Rectal smooth muscle tissue (tissue), 1 donor: ENCODE measurements around the gene SLC47A1.

Experiments
- H3K27ac ChIP-seq: one replicate; pipeline ENCODE4 v1.7.0; 2013; ENCODE audit warnings: low read depth, low read length, inconsistent platforms
- H3K27me3 ChIP-seq: one replicate; pipeline ENCODE4 v1.7.0; 2013; ENCODE audit warnings: low read length; ENCODE audit not compliant: control insufficient read depth, insufficient read depth
- H3K36me3 ChIP-seq: one replicate; pipeline ENCODE4 v1.7.0; 2013; ENCODE audit warnings: low read length; ENCODE audit not compliant: control insufficient read depth, insufficient read depth
- H3K4me1 ChIP-seq: one replicate; pipeline ENCODE4 v1.7.0; 2013; ENCODE audit warnings: low read length; ENCODE audit not compliant: control insufficient read depth, insufficient read depth
- H3K4me3 ChIP-seq: one replicate; pipeline ENCODE4 v1.7.0; 2013; ENCODE audit warnings: low read length
- H3K9ac ChIP-seq: one replicate; pipeline ENCODE4 v1.7.0; 2013; ENCODE audit warnings: low read length

The SLC47A1 gene

DNA sequence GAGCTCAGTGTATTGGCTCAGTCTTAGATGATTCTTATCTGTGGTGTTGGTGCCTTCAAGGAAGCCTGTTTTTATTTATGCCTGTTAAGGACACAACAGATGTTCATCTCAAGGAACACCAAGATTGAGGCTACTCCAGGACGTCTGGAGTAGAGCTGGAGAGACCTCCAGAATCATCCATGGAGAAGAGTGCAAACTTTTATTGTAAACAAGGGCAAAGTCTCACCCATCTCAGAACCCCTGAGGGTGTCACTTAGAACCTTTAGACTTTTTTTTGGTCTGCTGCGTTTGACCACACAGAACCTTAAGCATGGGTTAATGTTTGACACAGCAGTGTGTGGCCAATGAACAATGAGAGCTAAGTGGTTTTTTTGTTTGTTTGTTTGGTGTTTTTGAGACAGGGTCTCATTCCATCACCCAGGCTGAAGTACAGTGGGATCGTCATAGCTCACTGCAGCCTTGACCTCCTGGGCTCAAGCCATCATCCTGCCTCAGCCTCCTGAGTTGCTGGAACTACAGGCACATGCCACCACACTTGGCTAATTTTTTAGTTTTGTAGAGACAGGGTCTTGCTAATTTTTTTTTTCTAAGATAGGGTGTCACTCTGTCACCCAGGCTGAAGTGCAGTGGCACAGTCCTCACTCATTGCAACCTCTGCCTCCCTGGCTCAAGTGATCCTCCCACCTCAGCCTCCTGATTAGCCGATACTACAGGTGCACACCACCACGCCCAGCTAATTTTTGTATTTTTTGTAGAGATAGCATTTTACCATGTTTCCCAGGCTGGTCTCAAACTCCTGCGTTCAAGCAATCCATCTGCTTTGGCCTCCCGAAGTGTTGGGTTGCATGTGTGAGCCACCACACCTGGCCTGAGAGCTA lies 16.3 kb downstream of the SLC47A1 start:
- H3K4me1 ChIP-seq, result no peaks in the 10 kb centered on the region

GRCh38 chr17:19551165-19551564 lies 17.5 kb downstream of the SLC47A1 start:
- Histone ChIP-seq H3K4me1 (no peaks in the 10 kb centered on the region), H3K27ac (no peak overlapping the region), H3K9ac (no peak overlapping the region), H3K4me3 (no peak overlapping the region), H3K27me3 (no peaks in the 10 kb centered on the region), H3K36me3 (no peaks in the 10 kb centered on the region)

More for the DNA sequence above, 16.3 kb downstream of the SLC47A1 start:
- Histone ChIP-seq H3K36me3 (no peaks in the 10 kb centered on the region), H3K9ac (no peak overlapping the region), H3K4me3 (no peak overlapping the region), H3K27ac (no peak overlapping the region), H3K27me3 (no peaks in the 10 kb centered on the region)

GRCh38 chr17:19551591-19552148 lies 18.0 kb downstream of the SLC47A1 start:
- H3K27me3 ChIP-seq, result no peaks in the 10 kb centered on the region
- no peak overlapping the region for H3K4me3 ChIP-seq
- no peaks in the 10 kb centered on the region for H3K4me1 ChIP-seq
- no peaks in the 10 kb centered on the region for H3K36me3 ChIP-seq
- H3K9ac ChIP-seq, result no peak overlapping the region
- H3K27ac ChIP-seq, result no peak overlapping the region

- Histone ChIP-seq H3K27ac (no peak overlapping the region), H3K27me3 (no peaks in the 10 kb centered on the region), H3K4me3 (no peak overlapping the region), H3K9ac (no peak overlapping the region), H3K36me3 (no peaks in the 10 kb centered on the region), H3K4me1 (no peaks in the 10 kb centered on the region)
Measured at GRCh38 chr17:19553036-19553435, 19.4 kb downstream of the SLC47A1 start.

DNA sequence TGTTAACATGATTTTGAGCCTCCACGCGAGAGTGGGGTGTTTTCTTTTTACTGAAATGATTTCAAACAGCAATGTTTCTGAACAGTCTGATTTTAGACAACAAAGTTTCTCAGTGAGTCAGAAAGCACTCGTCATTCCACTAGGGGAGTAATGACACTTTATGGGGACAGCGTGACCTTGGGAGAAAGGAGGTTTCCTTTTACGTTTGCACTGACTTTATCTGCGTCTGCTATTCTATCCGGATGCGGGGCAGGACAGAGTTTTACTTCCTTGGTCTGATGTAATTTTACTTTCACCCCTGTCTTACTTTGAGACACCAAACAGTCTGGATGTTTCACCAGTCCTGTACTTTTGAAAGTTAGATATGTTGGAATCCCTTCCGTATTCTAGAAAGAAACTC lies 20.7 kb downstream of the SLC47A1 start:
- Histone ChIP-seq H3K4me1 (no peaks in the 10 kb centered on the region), H3K36me3 (no peaks in the 10 kb centered on the region), H3K9ac (no peak overlapping the region), H3K4me3 (no peak overlapping the region), H3K27me3 (no peaks in the 10 kb centered on the region), H3K27ac (no peak overlapping the region)

- Histone ChIP-seq H3K36me3 (no peaks in the 10 kb centered on the region), H3K4me3 (no peak overlapping the region), H3K27ac (no peak overlapping the region), H3K4me1 (no peaks in the 10 kb centered on the region), H3K9ac (no peak overlapping the region), H3K27me3 (no peaks in the 10 kb centered on the region)
Measured at GRCh38 chr17:19555746-19556145, 22.1 kb downstream of the SLC47A1 start.

DNA sequence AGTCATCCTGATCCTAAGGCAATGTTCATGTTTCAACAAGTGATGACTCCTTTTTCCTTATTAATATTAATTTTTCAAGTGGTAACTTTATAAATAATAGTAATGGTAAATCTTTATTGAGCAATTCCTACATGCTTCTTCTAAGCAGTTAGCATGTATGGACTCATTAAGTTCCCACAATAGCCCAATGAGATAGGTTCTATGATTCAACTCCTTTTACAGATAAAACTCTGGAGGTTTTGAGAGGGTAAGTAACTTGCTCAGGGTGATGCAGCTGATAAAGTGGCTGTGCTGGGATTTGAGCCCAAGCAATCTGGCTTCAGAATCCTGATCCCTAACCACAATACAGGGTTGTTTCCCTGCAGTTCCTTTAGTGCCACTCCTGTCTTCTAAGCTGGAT lies 25.3 kb downstream of the SLC47A1 start:
- Histone ChIP-seq H3K4me3 (no peak overlapping the region), H3K4me1 (no peaks in the 10 kb centered on the region), H3K36me3 (no peaks in the 10 kb centered on the region), H3K9ac (no peak overlapping the region), H3K27ac (no peak overlapping the region), H3K27me3 (no peaks in the 10 kb centered on the region)

DNA sequence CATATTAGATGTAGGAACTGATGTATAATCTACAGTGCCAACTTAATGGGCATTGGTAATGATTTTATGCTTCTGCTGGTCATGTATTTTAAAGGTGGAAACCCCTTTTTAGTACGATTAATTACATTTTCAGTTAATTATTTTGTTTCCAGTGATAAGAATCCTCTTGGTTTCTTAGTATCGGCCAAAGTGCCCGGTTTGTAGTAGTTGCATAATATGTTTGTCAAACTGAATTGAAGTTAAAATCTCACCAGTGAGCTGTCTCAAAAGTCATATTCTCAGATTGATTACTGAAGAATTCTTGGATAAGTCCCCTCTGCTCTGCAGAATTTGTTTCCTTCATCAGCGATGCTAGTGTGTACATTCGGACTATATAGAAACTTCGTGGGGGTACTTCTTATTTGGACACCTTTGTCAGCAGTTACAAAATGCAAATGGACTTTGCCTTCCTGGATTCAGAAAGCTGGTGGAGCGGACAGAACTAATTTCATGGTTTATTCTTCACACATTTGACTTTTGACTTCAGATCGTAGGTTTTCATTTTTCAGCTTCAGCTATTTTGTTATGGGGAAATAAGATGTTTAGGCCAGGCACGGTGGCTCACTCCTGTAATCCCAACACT lies 28.2 kb downstream of the SLC47A1 start:
- Histone ChIP-seq H3K9ac (no peak overlapping the region), H3K27ac (no peak overlapping the region), H3K4me1 (no peaks in the 10 kb centered on the region), H3K4me3 (no peak overlapping the region), H3K36me3 (no peaks in the 10 kb centered on the region), H3K27me3 (no peaks in the 10 kb centered on the region)

DNA sequence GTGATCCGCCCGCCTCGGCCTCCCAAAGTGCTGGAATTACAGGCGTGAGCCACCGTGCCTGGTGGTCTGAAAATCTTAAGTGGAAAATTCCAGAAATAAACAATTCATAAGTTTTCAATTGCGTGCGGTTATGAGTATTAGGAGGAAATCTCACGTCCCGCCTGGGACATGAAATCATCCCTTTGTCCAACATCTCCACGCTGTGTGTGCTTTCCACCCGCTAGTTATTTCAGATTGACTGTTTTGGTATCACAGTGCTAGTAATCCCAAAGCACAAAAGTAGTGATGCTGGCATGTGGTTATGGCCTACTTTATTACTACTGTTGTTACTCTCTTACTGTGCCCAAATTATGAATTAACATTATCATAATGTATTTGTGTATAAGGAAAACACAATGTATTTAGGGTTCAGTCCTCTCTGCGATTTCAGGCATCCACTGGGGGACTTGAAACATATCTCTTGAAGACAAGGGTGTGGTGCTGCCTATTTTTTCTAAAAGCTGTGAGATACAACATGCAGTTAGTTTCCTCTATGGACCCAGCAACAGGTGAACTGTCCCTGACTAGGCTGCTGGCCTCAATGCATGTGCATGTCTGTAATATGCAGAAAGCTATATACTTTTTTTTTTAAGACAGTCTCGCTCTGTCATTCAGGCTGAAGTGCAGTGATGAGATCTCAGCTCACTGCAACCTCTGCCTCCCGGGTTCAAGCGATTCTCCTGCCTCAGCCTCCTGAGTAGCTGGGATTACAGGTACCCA lies 32.3 kb downstream of the SLC47A1 start:
- Histone ChIP-seq H3K36me3 (no peaks in the 10 kb centered on the region), H3K4me3 (no peak overlapping the region), H3K9ac (no peak overlapping the region)

DNA sequence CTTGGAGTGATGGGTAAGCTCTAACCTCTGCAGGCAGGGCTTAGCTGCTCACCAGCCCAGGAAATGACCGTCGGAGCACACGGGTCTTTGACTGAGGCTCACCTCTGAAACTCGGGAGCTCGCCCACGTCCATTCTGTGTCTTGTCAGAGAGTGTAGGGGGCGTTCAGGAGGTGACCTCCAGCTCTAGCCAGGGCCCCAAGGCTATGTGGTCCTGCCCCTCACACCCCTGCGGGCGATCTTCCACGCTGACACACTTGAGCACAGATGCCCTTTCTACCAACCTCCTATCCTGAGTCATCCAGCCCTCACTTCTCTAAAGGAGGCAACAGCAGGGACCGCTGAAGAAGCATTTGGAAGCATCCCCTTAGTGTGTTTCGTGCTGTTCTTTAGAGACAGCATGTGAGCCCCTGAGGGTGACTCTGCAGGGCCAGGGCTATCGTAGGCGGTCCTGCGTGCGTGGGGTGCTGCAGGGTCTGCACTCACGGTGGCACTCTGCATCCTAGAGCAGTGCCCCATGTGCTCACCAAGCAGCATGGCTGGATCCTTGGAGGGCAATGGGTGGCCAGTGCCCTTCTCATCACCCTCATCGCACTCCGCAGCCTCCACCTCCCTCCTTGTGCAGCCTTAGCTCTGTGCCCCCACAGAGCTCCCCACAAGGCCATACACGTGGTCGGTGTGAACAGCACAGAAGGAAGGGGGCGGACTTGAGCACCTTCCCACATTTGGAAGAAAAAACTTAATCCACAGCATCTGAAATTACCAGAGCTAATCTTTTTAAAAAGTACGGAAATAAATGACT lies 33.8 kb downstream of the SLC47A1 start:
- Histone ChIP-seq H3K36me3 (no peaks in the 10 kb centered on the region), H3K27ac (no peak overlapping the region), H3K4me3 (no peak overlapping the region), H3K9ac (no peak overlapping the region), H3K27me3 (no peaks in the 10 kb centered on the region), H3K4me1 (peaks cover 15% of the 10 kb centered on the region)

More for the DNA sequence above, 32.3 kb downstream of the SLC47A1 start:
- H3K27ac ChIP-seq, result no peak overlapping the region
- peaks cover 15% of the 10 kb centered on the region for H3K4me1 ChIP-seq
- no peaks in the 10 kb centered on the region for H3K27me3 ChIP-seq

DNA sequence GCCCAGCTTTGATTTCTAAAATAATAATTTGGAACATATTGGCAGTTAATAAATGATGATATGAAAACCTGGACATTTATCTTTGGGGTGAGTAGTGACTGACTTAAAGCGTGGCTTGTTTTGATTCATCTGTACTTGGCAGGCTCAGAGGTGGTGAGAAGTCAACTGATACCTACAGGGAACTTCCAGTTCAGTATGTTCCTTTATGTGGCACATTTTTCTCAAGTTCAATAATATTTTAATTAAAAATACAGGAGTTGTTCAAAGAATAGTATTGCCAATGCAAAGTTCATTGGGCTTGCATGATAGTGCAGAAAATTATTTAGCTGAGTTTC lies 34.3 kb downstream of the SLC47A1 start:
- Histone ChIP-seq H3K4me1 (peaks cover 15% of the 10 kb centered on the region), H3K27me3 (no peaks in the 10 kb centered on the region), H3K36me3 (no peaks in the 10 kb centered on the region), H3K4me3 (no peak overlapping the region), H3K9ac (no peak overlapping the region), H3K27ac (no peak overlapping the region)
